Measurements from ENCODE around the gene WDR88. TPM values are rescaled to one million over a fixed set of nuclear protein-coding genes. Genes with fewer than 3 reads are reported as not detected.
"Not testable (repeated sequence)": the region's sequence is repeated elsewhere in the genome, so short reads cannot be mapped to it uniquely, and the experiment has no call there.

WDR88 gene
- total and polyA plus RNA-seq, 12 donors: 0.13 to 0.37 TPM; not detected in 10

- ATAC-seq: no peak
- H3K9me3 ChIP-seq: no peaks in the 10 kb centered on the region
Measured at GRCh38 chr19:33159893-33160292, 28.0 kb downstream of the WDR88 start.

GRCh38 chr19:33161201-33161600 is 29.3 kb downstream of the WDR88 start:
- H3K4me1 ChIP-seq: peaks cover 0 to 34% (median 0%) of the 10 kb centered on the region in 9 donors
- no peak overlapping the region for H3K4me3 ChIP-seq
- no peak for ATAC-seq
- intact Hi-C loops (cut with DNase I): no loop called here
- DNase-seq: no peak
- H3K9me3 ChIP-seq: no peaks in the 10 kb centered on the region
- no peaks in the 10 kb centered on the region for H3K27me3 ChIP-seq
- no peak overlapping the region for H3K27ac ChIP-seq
- no peaks in the 10 kb centered on the region for H3K36me3 ChIP-seq
- WGBS, 2 donors: 64 to 75% methylated on average over 4 of the region's 4 CpGs
- TF ChIP-seq CTCF (IDR thresholded peaks at IDR 0.05): no peak

More at GRCh38 chr19:33159893-33160292, 28.0 kb downstream of the WDR88 start:
- Histone ChIP-seq H3K27ac (no peak overlapping the region), H3K4me3 (no peak overlapping the region), H3K4me1 (peaks cover 0 to 34% (median 0%) of the 10 kb centered on the region in 9 donors), H3K36me3 (no peaks in the 10 kb centered on the region), H3K27me3 (no peaks in the 10 kb centered on the region)
- DNase-seq: no peak
- no peak for TF ChIP-seq CTCF (IDR thresholded peaks at IDR 0.05)
- 93 to 95% methylated on average over 8 of the region's 8 CpGs for WGBS, 2 donors
- intact Hi-C loops (cut with DNase I): no loop called here

- intact Hi-C loops (cut with DNase I): no loop called here
- Histone ChIP-seq H3K9me3 (peaks cover 0 to 17% (median 0%) of the 10 kb centered on the region in 11 donors), H3K27ac (no peak overlapping the region), H3K36me3 (no peaks in the 10 kb centered on the region), H3K4me1 (peaks cover 0 to 28% (median 0%) of the 10 kb centered on the region in 9 donors), H3K4me3 (no peak overlapping the region), H3K27me3 (no peaks in the 10 kb centered on the region)
- ATAC-seq (no peak), DNase-seq (no peak)
- TF ChIP-seq CTCF (IDR thresholded peaks at IDR 0.05): no peak
- 90 to 92% methylated on average over 6 of the region's 6 CpGs for WGBS, 2 donors
Measured at GRCh38 chr19:33163481-33163880, 31.6 kb downstream of the WDR88 start.

GRCh38 chr19:33166037-33166436 is 34.1 kb downstream of the WDR88 start:
- H3K36me3 ChIP-seq; intact Hi-C loops (cut with DNase I); DNase-seq; H3K27ac ChIP-seq; H3K4me1 ChIP-seq; H3K27me3 ChIP-seq; H3K4me3 ChIP-seq; ATAC-seq: not testable (repeated sequence)
- WGBS, 2 donors: 74 to 75% methylated on average over 6 of the region's 6 CpGs
- H3K9me3 ChIP-seq: peaks cover 0 to 23% (median 0%) of the 10 kb centered on the region in 11 donors

- 94% methylated on average over 1 of the region's 1 CpG for WGBS, 2 donors
- intact Hi-C loops (cut with DNase I): no loop called here
- ATAC-seq: no peak
Measured at GRCh38 chr19:33167438-33167837, 35.5 kb downstream of the WDR88 start.

More at GRCh38 chr19:33167438-33167837, 35.5 kb downstream of the WDR88 start:
- Histone ChIP-seq H3K27me3 (no peaks in the 10 kb centered on the region), H3K9me3 (peaks cover 0 to 23% (median 0%) of the 10 kb centered on the region in 11 donors), H3K36me3 (no peaks in the 10 kb centered on the region), H3K4me3 (no peak overlapping the region), H3K4me1 (peaks cover 0 to 2% (median 0%) of the 10 kb centered on the region in 9 donors), H3K27ac (no peak overlapping the region)
- no peak for TF ChIP-seq CTCF (IDR thresholded peaks at IDR 0.05)
- no peak for DNase-seq

Measured in heart right ventricle (tissue), 16 donors.